HEK293 (cell line): ENCODE data around the gene STS.

Experiments used
- CTCF ChIA-PET: fragments of 350-600 bp; formaldehyde crosslinking; extraction: SDS; loops from one replicate; lab custom pipeline; 2021; ENCODE audit warnings: antibody characterized with exemption; lab: Yijun Ruan, JAX
- POLR2A ChIA-PET: fragments of 300-600 bp; formaldehyde crosslinking; extraction: SDS; loops from one replicate; lab custom pipeline; 2020; ENCODE audit warnings: antibody characterized with exemption, inconsistent platforms; lab: Yijun Ruan, JAX
- H3K27ac ChIP-seq: fragments of 200-500 bp; sonication (Bioruptor generic); 2 replicates; pipeline ENCODE4 v1.5.1; 2014; ENCODE audit warnings: low read depth, low read length, control low read depth, inconsistent platforms; ENCODE audit errors: extremely low read depth
- H3K36me3 ChIP-seq, 2 experiments: fragments of 200-500 bp in 1 of 2; sonication (Bioruptor generic) in 1 of 2; 1 replicate in 1 of 2; 2 replicates in 1 of 2; pipeline ENCODE4 v1.5.1; 2014 to 2017; ENCODE audit warnings: inconsistent platforms in 2 of 2, low read length in 2 of 2; ENCODE audit not compliant: control insufficient read depth in 2 of 2, insufficient read depth in 1 of 2
- H3K4me1 ChIP-seq: fragments of 200-500 bp; sonication (Bioruptor generic); 2 replicates; pipeline ENCODE4 v1.5.1; 2014; ENCODE audit warnings: mild to moderate bottlenecking, low read length, inconsistent platforms; ENCODE audit not compliant: control insufficient read depth, insufficient read depth
- H3K4me3 ChIP-seq: 2 replicates; pipeline ENCODE4 v1.5.1; 2011; ENCODE audit warnings: low read depth, mild to moderate bottlenecking, control low read depth, low read length, moderate library complexity
- H3K9me3 ChIP-seq: fragments of 200-500 bp; sonication (Bioruptor generic); 2 replicates; pipeline ENCODE4 v1.5.1; 2014; ENCODE audit warnings: low read depth, low read length, inconsistent platforms; ENCODE audit not compliant: control insufficient read depth, insufficient read depth
- BCL11B ChIP-seq: fragments of 450-650 bp; formaldehyde crosslinking; IDR thresholded peaks from 2 replicates; pipeline ENCODE4 v1.5.1; 2016; ENCODE audit warnings: low read depth, missing biosample characterization, missing genetic modification characterization
- ELK4 ChIP-seq: IDR thresholded peaks from 2 replicates; pipeline ENCODE4 v1.6.1; 2011; ENCODE audit warnings: mild to moderate bottlenecking, low read depth, low read length, borderline replicate concordance
- GFI1B ChIP-seq: fragments of 450-650 bp; formaldehyde crosslinking; IDR thresholded peaks from 2 replicates; pipeline ENCODE4 v1.5.1; 2016; ENCODE audit warnings: missing biosample characterization, missing genetic modification characterization
- GLIS1 ChIP-seq: fragments of 450-650 bp; formaldehyde crosslinking; IDR thresholded peaks from 2 replicates; pipeline ENCODE4 v1.5.1; 2016; ENCODE audit warnings: missing biosample characterization, missing genetic modification characterization
- KLF9 ChIP-seq: fragments of 450-650 bp; formaldehyde crosslinking; IDR thresholded peaks from 2 replicates; pipeline ENCODE4 v1.5.1; 2016; ENCODE audit warnings: missing biosample characterization, missing genetic modification characterization, low read depth
- SP2 ChIP-seq: fragments of 450-650 bp; formaldehyde crosslinking; IDR thresholded peaks from 2 replicates; pipeline ENCODE4 v1.5.1; 2016; ENCODE audit warnings: missing biosample characterization, missing genetic modification characterization
- ZBTB7A ChIP-seq: fragments of 450-650 bp; formaldehyde crosslinking; IDR thresholded peaks from 2 replicates; pipeline ENCODE4 v1.5.1; 2016; ENCODE audit warnings: low read depth, missing biosample characterization, missing genetic modification characterization
- ZFP69B ChIP-seq: fragments of 450-650 bp; formaldehyde crosslinking; IDR thresholded peaks from 2 replicates; pipeline ENCODE4 v1.5.1; 2016; ENCODE audit warnings: missing biosample characterization, missing genetic modification characterization
- ZIC2 ChIP-seq: fragments of 450-650 bp; formaldehyde crosslinking; IDR thresholded peaks from 2 replicates; pipeline ENCODE4 v1.5.1; 2016; ENCODE audit warnings: missing biosample characterization, missing genetic modification characterization
- ZNF157 ChIP-seq: fragments of 450-650 bp; formaldehyde crosslinking; IDR thresholded peaks from 2 replicates; pipeline ENCODE4 v1.5.1; 2016; ENCODE audit warnings: missing biosample characterization, missing genetic modification characterization
- ZNF221 ChIP-seq: fragments of 450-650 bp; formaldehyde crosslinking; IDR thresholded peaks from 2 replicates; pipeline ENCODE4 v1.5.1; 2017; ENCODE audit warnings: missing biosample characterization, missing genetic modification characterization, borderline replicate concordance
- ZNF24 ChIP-seq: fragments of 450-650 bp; formaldehyde crosslinking; IDR thresholded peaks from 2 replicates; pipeline ENCODE4 v1.5.1; 2016; ENCODE audit warnings: missing biosample characterization, missing genetic modification characterization
- ZNF391 ChIP-seq: fragments of 450-650 bp; formaldehyde crosslinking; IDR thresholded peaks from 2 replicates; pipeline ENCODE4 v1.5.1; 2016; ENCODE audit warnings: low read depth, missing biosample characterization, missing genetic modification characterization, borderline replicate concordance
- ZNF560 ChIP-seq: fragments of 450-650 bp; formaldehyde crosslinking; IDR thresholded peaks from 2 replicates; pipeline ENCODE4 v1.5.1; 2017; ENCODE audit warnings: missing biosample characterization, missing genetic modification characterization, borderline replicate concordance
- ZNF596 ChIP-seq: fragments of 450-650 bp; IDR thresholded peaks from 2 replicates; pipeline ENCODE4 v1.5.0; 2018; ENCODE audit warnings: missing biosample characterization, mild to moderate bottlenecking, missing genetic modification characterization, moderate library complexity
- ZNF830 ChIP-seq: fragments of 450-650 bp; IDR thresholded peaks from 2 replicates; pipeline ENCODE4 v1.5.0; 2018; ENCODE audit warnings: missing biosample characterization, missing genetic modification characterization, low read depth, mild to moderate bottlenecking, moderate library complexity
- TF ChIP-seq, protein P1 (sequence below): fragments of 450-650 bp; formaldehyde crosslinking; IDR thresholded peaks from 2 replicates; pipeline ENCODE4 v1.5.1; 2016; ENCODE audit warnings: missing biosample characterization, missing genetic modification characterization
- TF ChIP-seq, protein P2 (sequence below): fragments of 450-650 bp; formaldehyde crosslinking; IDR thresholded peaks from 2 replicates; pipeline ENCODE4 v1.5.1; 2016; ENCODE audit warnings: missing biosample characterization, missing genetic modification characterization
- TF ChIP-seq, protein P3 (sequence below): fragments of 450-650 bp; formaldehyde crosslinking; IDR thresholded peaks from 2 replicates; pipeline ENCODE4 v1.5.1; 2016; ENCODE audit warnings: missing biosample characterization, missing genetic modification characterization
- TF ChIP-seq, protein P4 (sequence below): fragments of 450-650 bp; formaldehyde crosslinking; IDR thresholded peaks from 2 replicates; pipeline ENCODE4 v1.5.1; 2016; ENCODE audit warnings: missing biosample characterization, missing genetic modification characterization, borderline replicate concordance

STS gene

GRCh38 chrX:7120878-7121219 lies 26.7 kb upstream of the STS start:
- CTCF ChIA-PET = no interaction called here
- H3K9me3 ChIP-seq = no peaks in the 10 kb centered on the region

More at GRCh38 chrX:7120878-7121219, 26.7 kb upstream of the STS start:
- POLR2A ChIA-PET = no interaction called here
- H3K4me1 ChIP-seq = no peaks in the 10 kb centered on the region
- H3K4me3 ChIP-seq = no peak overlapping the region
- no peaks in the 10 kb centered on the region for H3K36me3 ChIP-seq
- TF ChIP-seq ZNF157 (tag by site-specific recombination) (no peak), ZBTB7A (tag by site-specific recombination) (no peak), ZIC2 (tag by site-specific recombination) (no peak), ZNF830 (tag by site-specific recombination) (no peak), ZNF596 (tag by site-specific recombination) (no peak), ZNF391 (tag by site-specific recombination) (no peak), ZNF221 (tag by site-specific recombination) (no peak), GFI1B (tag by site-specific recombination) (no peak), GLIS1 (tag by site-specific recombination) (no peak), BCL11B (no peak), SP2 (tag by site-specific recombination) (no peak), ZNF560 (no peak), ELK4 (no peak), ZFP69B (tag by site-specific recombination) (no peak), ZNF24 (tag by site-specific recombination) (no peak), KLF9 (tag by site-specific recombination) (no peak)
- TF ChIP-seq, protein P1, sequence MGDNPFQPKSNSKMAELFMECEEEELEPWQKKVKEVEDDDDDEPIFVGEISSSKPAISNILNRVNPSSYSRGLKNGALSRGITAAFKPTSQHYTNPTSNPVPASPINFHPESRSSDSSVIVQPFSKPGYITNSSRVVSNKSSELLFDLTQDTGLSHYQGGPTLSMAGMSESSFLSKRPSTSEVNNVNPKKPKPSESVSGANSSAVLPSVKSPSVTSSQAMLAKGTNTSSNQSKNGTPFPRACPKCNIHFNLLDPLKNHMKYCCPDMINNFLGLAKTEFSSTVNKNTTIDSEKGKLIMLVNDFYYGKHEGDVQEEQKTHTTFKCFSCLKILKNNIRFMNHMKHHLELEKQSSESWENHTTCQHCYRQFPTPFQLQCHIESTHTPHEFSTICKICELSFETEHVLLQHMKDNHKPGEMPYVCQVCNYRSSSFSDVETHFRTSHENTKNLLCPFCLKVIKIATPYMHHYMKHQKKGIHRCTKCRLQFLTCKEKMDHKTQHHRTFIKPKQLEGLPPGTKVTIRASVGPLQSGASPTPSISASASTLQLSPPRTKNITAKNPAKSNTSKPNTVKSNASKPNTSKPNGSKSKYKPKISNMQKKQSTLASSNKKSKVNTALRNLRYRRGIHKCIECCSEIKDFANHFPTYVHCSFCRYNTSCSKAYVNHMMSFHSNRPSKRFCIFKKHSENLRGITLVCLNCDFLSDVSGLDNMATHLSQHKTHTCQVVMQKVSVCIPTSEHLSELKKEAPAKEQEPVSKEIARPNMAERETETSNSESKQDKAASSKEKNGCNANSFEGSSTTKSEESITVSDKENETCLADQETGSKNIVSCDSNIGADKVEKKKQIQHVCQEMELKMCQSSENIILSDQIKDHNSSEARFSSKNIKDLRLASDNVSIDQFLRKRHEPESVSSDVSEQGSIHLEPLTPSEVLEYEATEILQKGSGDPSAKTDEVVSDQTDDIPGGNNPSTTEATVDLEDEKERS (tag by site-specific recombination) = no peak
- TF ChIP-seq, protein P2, sequence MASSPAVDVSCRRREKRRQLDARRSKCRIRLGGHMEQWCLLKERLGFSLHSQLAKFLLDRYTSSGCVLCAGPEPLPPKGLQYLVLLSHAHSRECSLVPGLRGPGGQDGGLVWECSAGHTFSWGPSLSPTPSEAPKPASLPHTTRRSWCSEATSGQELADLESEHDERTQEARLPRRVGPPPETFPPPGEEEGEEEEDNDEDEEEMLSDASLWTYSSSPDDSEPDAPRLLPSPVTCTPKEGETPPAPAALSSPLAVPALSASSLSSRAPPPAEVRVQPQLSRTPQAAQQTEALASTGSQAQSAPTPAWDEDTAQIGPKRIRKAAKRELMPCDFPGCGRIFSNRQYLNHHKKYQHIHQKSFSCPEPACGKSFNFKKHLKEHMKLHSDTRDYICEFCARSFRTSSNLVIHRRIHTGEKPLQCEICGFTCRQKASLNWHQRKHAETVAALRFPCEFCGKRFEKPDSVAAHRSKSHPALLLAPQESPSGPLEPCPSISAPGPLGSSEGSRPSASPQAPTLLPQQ (tag by site-specific recombination) = no peak
- TF ChIP-seq, protein P3, sequence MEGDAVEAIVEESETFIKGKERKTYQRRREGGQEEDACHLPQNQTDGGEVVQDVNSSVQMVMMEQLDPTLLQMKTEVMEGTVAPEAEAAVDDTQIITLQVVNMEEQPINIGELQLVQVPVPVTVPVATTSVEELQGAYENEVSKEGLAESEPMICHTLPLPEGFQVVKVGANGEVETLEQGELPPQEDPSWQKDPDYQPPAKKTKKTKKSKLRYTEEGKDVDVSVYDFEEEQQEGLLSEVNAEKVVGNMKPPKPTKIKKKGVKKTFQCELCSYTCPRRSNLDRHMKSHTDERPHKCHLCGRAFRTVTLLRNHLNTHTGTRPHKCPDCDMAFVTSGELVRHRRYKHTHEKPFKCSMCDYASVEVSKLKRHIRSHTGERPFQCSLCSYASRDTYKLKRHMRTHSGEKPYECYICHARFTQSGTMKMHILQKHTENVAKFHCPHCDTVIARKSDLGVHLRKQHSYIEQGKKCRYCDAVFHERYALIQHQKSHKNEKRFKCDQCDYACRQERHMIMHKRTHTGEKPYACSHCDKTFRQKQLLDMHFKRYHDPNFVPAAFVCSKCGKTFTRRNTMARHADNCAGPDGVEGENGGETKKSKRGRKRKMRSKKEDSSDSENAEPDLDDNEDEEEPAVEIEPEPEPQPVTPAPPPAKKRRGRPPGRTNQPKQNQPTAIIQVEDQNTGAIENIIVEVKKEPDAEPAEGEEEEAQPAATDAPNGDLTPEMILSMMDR (tag by site-specific recombination) = no peak
- TF ChIP-seq, protein P4, sequence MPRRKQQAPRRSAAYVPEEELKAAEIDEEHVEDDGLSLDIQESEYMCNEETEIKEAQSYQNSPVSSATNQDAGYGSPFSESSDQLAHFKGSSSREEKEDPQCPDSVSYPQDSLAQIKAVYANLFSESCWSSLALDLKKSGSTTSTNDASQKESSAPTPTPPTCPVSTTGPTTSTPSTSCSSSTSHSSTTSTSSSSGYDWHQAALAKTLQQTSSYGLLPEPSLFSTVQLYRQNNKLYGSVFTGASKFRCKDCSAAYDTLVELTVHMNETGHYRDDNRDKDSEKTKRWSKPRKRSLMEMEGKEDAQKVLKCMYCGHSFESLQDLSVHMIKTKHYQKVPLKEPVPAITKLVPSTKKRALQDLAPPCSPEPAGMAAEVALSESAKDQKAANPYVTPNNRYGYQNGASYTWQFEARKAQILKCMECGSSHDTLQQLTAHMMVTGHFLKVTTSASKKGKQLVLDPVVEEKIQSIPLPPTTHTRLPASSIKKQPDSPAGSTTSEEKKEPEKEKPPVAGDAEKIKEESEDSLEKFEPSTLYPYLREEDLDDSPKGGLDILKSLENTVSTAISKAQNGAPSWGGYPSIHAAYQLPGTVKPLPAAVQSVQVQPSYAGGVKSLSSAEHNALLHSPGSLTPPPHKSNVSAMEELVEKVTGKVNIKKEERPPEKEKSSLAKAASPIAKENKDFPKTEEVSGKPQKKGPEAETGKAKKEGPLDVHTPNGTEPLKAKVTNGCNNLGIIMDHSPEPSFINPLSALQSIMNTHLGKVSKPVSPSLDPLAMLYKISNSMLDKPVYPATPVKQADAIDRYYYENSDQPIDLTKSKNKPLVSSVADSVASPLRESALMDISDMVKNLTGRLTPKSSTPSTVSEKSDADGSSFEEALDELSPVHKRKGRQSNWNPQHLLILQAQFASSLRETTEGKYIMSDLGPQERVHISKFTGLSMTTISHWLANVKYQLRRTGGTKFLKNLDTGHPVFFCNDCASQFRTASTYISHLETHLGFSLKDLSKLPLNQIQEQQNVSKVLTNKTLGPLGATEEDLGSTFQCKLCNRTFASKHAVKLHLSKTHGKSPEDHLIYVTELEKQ (tag by site-specific recombination) = no peak
- H3K27ac ChIP-seq = no peak overlapping the region
